ENCODE results near the gene CASS4. TPM values are rescaled to one million over a fixed set of nuclear protein-coding genes. Genes with fewer than 3 reads are reported as not detected.
"Not testable (repeated sequence)": the region's sequence is repeated elsewhere in the genome, so short reads cannot be mapped to it uniquely, and the experiment has no call there.

Gene CASS4
- total RNA-seq, 1 donor from 2014 or later, result 3.1 TPM

DNA sequence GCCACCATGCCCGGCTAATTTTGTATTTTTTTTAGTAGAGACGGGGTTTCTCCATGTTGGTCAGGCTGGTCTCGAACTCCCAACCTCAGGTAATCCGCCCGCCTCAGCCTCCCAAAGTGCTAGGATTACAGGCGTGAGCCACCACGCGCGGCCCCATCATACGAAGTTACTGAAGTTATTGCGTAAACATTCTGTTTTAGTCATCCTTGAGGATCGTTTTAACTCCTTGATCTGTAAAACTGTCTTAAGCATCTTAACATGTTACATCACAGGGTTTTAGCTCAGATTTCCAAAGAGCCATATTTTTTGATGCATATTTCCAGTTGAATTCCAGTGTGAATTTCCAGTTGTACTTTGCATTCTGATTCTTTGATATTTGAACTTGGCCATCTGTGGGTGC lies 6.7 kb upstream of the CASS4 start:
- H3K9me3 Mint-ChIP-seq; intact Hi-C loops (cut with micrococcal nuclease); DNase-seq; H3K27me3 Mint-ChIP-seq; H3K4me3 Mint-ChIP-seq: not testable (repeated sequence)
- Mint-ChIP-seq H3K27ac (peak overlapping the region; percentile 35), H3K36me3 (ENCODE audit: low read depth) (peaks cover 76% of the 10 kb centered on the region), H3K4me1 (peaks cover 13% of the 10 kb centered on the region)

DNA sequence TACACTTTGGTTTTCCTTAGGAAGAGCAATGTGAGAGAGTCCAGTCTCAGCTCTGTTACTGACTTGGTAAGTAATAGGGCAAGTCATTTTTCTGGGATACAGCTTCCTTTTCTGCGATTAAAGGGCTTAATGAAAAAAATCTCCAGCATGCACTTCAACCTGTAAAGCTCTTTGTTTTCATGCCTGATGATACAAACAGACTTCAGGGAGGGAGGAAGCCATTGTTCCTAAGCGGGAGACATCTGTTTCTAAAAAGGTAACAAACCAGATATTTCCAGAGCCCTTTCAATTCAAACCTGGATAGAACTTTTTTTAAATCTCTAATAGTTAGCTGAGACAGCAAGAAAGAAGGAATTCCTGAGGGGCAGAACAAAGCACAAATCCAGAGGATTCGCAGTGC lies 5.2 kb upstream of the CASS4 start:
- Mint-ChIP-seq H3K27ac (peak overlapping the region; percentile 11), H3K27me3 (no peaks in the 10 kb centered on the region), H3K4me1 (peaks cover 21% of the 10 kb centered on the region), H3K4me3 (no peak overlapping the region), H3K36me3 (ENCODE audit: low read depth) (peaks cover 69% of the 10 kb centered on the region), H3K9me3 (no peaks in the 10 kb centered on the region)
- DNase-seq, result no peak
- intact Hi-C loops (cut with micrococcal nuclease), result no loop called here

GRCh38 chr20:56409521-56409920 lies 2.5 kb upstream of the CASS4 start:
- H3K27me3 Mint-ChIP-seq, result no peaks in the 10 kb centered on the region
- no peak for DNase-seq
- H3K9me3 Mint-ChIP-seq, result peaks cover 4% of the 10 kb centered on the region
- H3K4me1 Mint-ChIP-seq, result peaks cover 30% of the 10 kb centered on the region
- H3K4me3 Mint-ChIP-seq, result no peak overlapping the region
- H3K27ac Mint-ChIP-seq, result no peak overlapping the region
- H3K36me3 Mint-ChIP-seq (ENCODE audit: low read depth), result peaks cover 70% of the 10 kb centered on the region
- intact Hi-C loops (cut with micrococcal nuclease), result no loop called here

DNA sequence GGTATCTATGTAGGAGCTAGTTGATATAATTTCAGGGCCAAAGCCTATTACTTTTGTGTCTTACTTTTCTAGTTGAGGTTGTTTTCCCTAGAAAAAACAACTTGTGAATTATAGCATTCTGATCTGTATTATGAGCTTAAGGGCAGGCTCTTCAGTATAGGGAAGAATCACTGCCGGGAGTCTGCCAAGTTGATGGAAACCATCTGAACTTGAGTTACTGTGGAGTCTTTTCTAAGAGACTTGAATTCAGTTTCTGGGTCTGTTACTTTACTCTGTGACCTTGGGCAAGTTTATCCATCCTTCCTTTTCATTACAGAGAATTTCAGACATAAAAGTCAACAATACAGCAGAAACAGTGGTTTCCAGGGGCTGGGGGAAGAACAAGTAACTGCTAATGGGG lies 2.1 kb upstream of the CASS4 start:
- no peak for DNase-seq
- no peaks in the 10 kb centered on the region for H3K27me3 Mint-ChIP-seq
- no peak overlapping the region for H3K4me3 Mint-ChIP-seq
- intact Hi-C loops (cut with micrococcal nuclease), result no loop called here
- H3K27ac Mint-ChIP-seq, result peak overlapping the region; percentile 47
- peaks cover 33% of the 10 kb centered on the region for H3K4me1 Mint-ChIP-seq
- peaks cover 4% of the 10 kb centered on the region for H3K9me3 Mint-ChIP-seq
- peaks cover 68% of the 10 kb centered on the region for H3K36me3 Mint-ChIP-seq (ENCODE audit: low read depth)

DNA sequence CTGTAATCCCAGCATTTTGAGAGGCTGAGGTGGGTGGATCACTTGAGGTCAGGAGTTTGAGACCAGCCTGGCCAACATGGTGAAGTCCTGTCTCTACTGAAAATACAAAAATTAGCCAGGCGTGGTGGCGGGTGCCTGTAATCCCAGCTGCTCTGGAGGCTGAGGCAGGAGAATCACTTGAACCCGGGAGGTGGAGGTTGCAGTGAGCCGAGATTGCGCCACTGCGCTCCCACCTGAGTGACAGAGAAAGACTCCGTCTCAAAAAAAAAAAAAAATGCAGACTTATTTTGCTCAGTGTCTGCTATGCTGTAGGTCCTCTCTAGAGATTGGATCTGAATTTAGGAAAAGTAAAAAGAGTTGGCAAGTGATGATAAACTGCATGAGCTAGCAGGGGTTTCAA lies 773 bp upstream of the CASS4 start:
- H3K36me3 Mint-ChIP-seq (ENCODE audit: low read depth), result peaks cover 58% of the 10 kb centered on the region
- H3K27ac Mint-ChIP-seq, result peak overlapping the region; percentile 94
- H3K9me3 Mint-ChIP-seq; DNase-seq; intact Hi-C loops (cut with micrococcal nuclease); H3K27me3 Mint-ChIP-seq: not testable (repeated sequence)
- H3K4me1 Mint-ChIP-seq, result peaks cover 36% of the 10 kb centered on the region
- H3K4me3 Mint-ChIP-seq, result peak overlapping the region; percentile 74

- peaks cover 52% of the 10 kb centered on the region for H3K36me3 Mint-ChIP-seq (ENCODE audit: low read depth)
- H3K27ac Mint-ChIP-seq, result peak overlapping the region; percentile 94
- peaks cover 45% of the 10 kb centered on the region for H3K4me1 Mint-ChIP-seq
- no peak for DNase-seq
- H3K9me3 Mint-ChIP-seq, result peaks cover 4% of the 10 kb centered on the region
- peak overlapping the region; percentile 74 for H3K4me3 Mint-ChIP-seq
- intact Hi-C loops (cut with micrococcal nuclease), result loop anchor here (1.0 kb wide), 1 partner anchor 12 kb away; no protein-coding TSS in a partner anchor
- no peaks in the 10 kb centered on the region for H3K27me3 Mint-ChIP-seq
Measured at GRCh38 chr20:56412473-56412790, 372 bp downstream of the CASS4 start.

GRCh38 chr20:56412949-56413348 lies 889 bp downstream of the CASS4 start:
- Mint-ChIP-seq H3K9me3 (peaks cover 4% of the 10 kb centered on the region), H3K36me3 (ENCODE audit: low read depth) (peaks cover 50% of the 10 kb centered on the region), H3K27ac (peak overlapping the region; percentile 94), H3K27me3 (no peaks in the 10 kb centered on the region), H3K4me3 (peak overlapping the region; percentile 74), H3K4me1 (peaks cover 49% of the 10 kb centered on the region)
- DNase-seq, result no peak
- intact Hi-C loops (cut with micrococcal nuclease), result loop anchor here (1.0 kb wide), 1 partner anchor 13 kb away; no protein-coding TSS in a partner anchor

GRCh38 chr20:56414842-56415765 lies 3.0 kb downstream of the CASS4 start:
- H3K27me3 Mint-ChIP-seq, result no peaks in the 10 kb centered on the region
- H3K4me3 Mint-ChIP-seq, result peak overlapping the region; percentile 57
- H3K27ac Mint-ChIP-seq, result peak overlapping the region; percentile 87
- intact Hi-C loops (cut with micrococcal nuclease), result loop anchor here (1.0 kb wide), 2 partner anchors 25 to 53 kb away; partner anchors contain the start of gene RTF2
- DNase-seq, result peak; percentile 73
- peaks cover 58% of the 10 kb centered on the region for H3K4me1 Mint-ChIP-seq
- peaks cover 4% of the 10 kb centered on the region for H3K9me3 Mint-ChIP-seq
- H3K36me3 Mint-ChIP-seq (ENCODE audit: low read depth), result peaks cover 43% of the 10 kb centered on the region

GRCh38 chr20:56417402-56417801 lies 5.3 kb downstream of the CASS4 start:
- Mint-ChIP-seq H3K4me3 (peak overlapping the region; percentile 53), H3K27me3 (no peaks in the 10 kb centered on the region), H3K9me3 (peaks cover 7% of the 10 kb centered on the region), H3K4me1 (peaks cover 60% of the 10 kb centered on the region), H3K36me3 (ENCODE audit: low read depth) (peaks cover 44% of the 10 kb centered on the region), H3K27ac (peak overlapping the region; percentile 93)
- DNase-seq, result no peak
- intact Hi-C loops (cut with micrococcal nuclease), result no loop called here

DNA sequence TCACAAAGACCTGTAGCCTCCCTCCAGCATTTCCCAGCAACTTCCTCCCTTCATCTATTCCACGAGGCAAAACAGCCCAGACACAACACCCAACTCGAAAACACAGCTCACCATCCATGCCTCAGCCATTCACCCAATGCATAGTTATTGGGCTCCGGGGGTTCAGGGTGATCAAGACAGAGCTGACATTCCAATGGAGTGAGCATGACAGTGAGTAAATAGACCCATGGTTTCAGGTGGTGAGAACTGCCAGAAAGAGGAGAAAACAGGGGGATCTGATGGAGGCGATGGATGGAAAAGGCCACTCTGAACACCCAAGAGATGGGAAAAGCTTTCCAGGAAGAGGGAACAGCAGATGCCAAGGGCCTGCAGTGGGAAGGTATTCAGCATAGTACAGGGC lies 5.9 kb downstream of the CASS4 start:
- Mint-ChIP-seq H3K9me3 (peaks cover 7% of the 10 kb centered on the region), H3K27ac (peak overlapping the region; percentile 93), H3K4me3 (peak overlapping the region; percentile 53), H3K4me1 (peaks cover 62% of the 10 kb centered on the region), H3K27me3 (no peaks in the 10 kb centered on the region), H3K36me3 (ENCODE audit: low read depth) (peaks cover 42% of the 10 kb centered on the region)
- DNase-seq, result no peak
- intact Hi-C loops (cut with micrococcal nuclease), result loop anchor here (2.0 kb wide), 1 partner anchor 25 kb away; the partner anchor contains the start of genes AURKA and CSTF1

DNA sequence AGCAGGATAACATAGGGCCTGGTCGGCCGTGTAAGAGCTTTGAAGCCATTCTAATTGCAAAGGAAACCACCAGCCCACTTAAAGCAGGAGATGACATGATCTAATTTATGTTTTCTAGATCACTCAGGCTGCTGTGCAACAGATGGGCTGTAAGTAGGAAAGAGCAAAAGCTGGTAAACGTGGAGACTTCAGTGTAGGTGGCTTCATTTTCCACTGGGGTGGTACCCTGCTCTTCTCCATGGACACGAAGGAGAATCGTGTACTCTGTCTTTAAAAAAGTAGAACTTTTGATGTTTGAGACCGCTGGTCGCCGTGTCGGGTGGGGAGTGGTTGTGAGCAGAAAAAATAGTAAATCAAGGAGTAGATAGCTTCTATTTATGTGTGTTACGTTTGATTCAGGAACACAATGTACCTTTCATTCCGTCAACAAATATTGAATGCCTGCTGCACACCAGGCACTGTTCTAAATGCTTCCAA lies 6.4 kb downstream of the CASS4 start:
- peaks cover 7% of the 10 kb centered on the region for H3K9me3 Mint-ChIP-seq
- H3K27me3 Mint-ChIP-seq, result no peaks in the 10 kb centered on the region
- DNase-seq, result peak; percentile 69
- H3K27ac Mint-ChIP-seq, result peak overlapping the region; percentile 93
- intact Hi-C loops (cut with micrococcal nuclease), result loop anchor here (2.0 kb wide), 1 partner anchor 26 kb away; the partner anchor contains the start of genes AURKA and CSTF1
- H3K4me1 Mint-ChIP-seq, result peaks cover 65% of the 10 kb centered on the region
- peak overlapping the region; percentile 53 for H3K4me3 Mint-ChIP-seq
- peaks cover 38% of the 10 kb centered on the region for H3K36me3 Mint-ChIP-seq (ENCODE audit: low read depth)

DNA sequence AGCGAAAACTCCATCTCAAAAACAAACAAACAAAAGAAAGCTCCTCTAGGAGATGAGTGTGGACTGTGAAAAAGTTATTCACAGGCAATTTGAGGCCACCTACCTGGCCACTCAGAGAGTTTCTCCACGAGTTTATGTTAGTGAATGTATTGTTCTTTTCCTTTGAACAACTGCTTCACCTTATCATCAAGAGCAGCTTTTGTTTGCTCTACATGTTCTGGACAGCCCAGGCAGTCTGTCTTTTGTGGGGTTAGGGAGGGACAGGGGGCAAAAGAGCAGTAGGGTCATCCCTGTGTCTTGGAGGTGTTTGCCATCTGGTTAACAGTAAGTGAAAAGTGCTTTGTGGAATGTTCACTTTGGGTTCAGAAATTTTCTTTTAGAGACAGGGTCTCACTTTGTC lies 8.0 kb downstream of the CASS4 start:
- Mint-ChIP-seq H3K4me1 (peaks cover 58% of the 10 kb centered on the region), H3K27ac (peak overlapping the region; percentile 41), H3K4me3 (no peak overlapping the region), H3K9me3 (peaks cover 3% of the 10 kb centered on the region), H3K36me3 (ENCODE audit: low read depth) (peaks cover 30% of the 10 kb centered on the region), H3K27me3 (no peaks in the 10 kb centered on the region)
- DNase-seq, result no peak
- intact Hi-C loops (cut with micrococcal nuclease), result no loop called here

- H3K36me3 Mint-ChIP-seq (ENCODE audit: low read depth), result peaks cover 32% of the 10 kb centered on the region
- peak overlapping the region; percentile 68 for H3K27ac Mint-ChIP-seq
- intact Hi-C loops (cut with micrococcal nuclease), result no loop called here
- no peaks in the 10 kb centered on the region for H3K27me3 Mint-ChIP-seq
- peaks cover 53% of the 10 kb centered on the region for H3K4me1 Mint-ChIP-seq
- no peak overlapping the region for H3K4me3 Mint-ChIP-seq
- DNase-seq, result no peak
- peaks cover 3% of the 10 kb centered on the region for H3K9me3 Mint-ChIP-seq
Measured at GRCh38 chr20:56420940-56421688, 9.1 kb downstream of the CASS4 start.

Measured in activated CD4-positive, alpha-beta T cell treated with anti-CD3 and anti-CD28 coated beads, Interleukin-2, amount 10 ng/mL, durations not matched to agents 24 days and 14 days (primary cell).